ENCODE data around the gene BCAR3. TPM values are rescaled to one million over a fixed set of nuclear protein-coding genes. Genes with fewer than 3 reads are reported as not detected.

The BCAR3 gene
- total RNA-seq, 2 donors from 2014 or later: 22.9 to 52.8 TPM

DNA sequence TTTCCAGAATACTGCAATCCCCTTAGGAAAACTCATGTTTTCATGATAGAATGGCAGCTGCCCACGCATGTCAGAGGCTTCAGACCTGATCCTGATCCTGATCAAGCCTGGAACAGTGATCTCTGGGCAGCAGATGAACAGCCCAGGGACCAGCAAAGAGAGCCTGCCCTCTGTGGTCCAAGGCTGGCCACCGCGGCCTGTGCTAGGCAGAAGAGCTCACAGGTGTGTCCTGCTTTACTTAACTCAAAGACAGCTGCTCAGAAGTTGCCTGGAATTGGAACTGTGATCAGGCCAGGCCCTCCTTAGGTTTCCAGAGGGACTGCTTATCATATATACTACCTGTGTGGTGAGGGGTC is 21.2 kb upstream of the BCAR3 start:
- DNase-seq (ENCODE audit: low spot score): no peak
- peak overlapping the region in 1 of 2 donors; percentile 9 for H3K27ac ChIP-seq
- H3K27me3 ChIP-seq (replicated peaks; ENCODE audit: insufficient read depth): no peaks in the 10 kb centered on the region
- WGBS: 49% methylated on average over 3 of the region's 3 CpGs
- no peaks in the 10 kb centered on the region for H3K36me3 ChIP-seq
- no peak overlapping the region for H3K4me3 ChIP-seq
- no peaks in the 10 kb centered on the region for H3K4me1 ChIP-seq (replicated peaks)
- intact Hi-C loops (cut with DNase I): no loop called here
- H3K9me3 ChIP-seq: no peaks in the 10 kb centered on the region
- TF ChIP-seq POLR2A (IDR thresholded peaks at IDR 0.05): no peak
- TF ChIP-seq POLR2AphosphoS5 (IDR thresholded peaks at IDR 0.05): no peak
- TF ChIP-seq, protein P1, sequence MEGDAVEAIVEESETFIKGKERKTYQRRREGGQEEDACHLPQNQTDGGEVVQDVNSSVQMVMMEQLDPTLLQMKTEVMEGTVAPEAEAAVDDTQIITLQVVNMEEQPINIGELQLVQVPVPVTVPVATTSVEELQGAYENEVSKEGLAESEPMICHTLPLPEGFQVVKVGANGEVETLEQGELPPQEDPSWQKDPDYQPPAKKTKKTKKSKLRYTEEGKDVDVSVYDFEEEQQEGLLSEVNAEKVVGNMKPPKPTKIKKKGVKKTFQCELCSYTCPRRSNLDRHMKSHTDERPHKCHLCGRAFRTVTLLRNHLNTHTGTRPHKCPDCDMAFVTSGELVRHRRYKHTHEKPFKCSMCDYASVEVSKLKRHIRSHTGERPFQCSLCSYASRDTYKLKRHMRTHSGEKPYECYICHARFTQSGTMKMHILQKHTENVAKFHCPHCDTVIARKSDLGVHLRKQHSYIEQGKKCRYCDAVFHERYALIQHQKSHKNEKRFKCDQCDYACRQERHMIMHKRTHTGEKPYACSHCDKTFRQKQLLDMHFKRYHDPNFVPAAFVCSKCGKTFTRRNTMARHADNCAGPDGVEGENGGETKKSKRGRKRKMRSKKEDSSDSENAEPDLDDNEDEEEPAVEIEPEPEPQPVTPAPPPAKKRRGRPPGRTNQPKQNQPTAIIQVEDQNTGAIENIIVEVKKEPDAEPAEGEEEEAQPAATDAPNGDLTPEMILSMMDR (IDR thresholded peaks at IDR 0.05): no peak

DNA sequence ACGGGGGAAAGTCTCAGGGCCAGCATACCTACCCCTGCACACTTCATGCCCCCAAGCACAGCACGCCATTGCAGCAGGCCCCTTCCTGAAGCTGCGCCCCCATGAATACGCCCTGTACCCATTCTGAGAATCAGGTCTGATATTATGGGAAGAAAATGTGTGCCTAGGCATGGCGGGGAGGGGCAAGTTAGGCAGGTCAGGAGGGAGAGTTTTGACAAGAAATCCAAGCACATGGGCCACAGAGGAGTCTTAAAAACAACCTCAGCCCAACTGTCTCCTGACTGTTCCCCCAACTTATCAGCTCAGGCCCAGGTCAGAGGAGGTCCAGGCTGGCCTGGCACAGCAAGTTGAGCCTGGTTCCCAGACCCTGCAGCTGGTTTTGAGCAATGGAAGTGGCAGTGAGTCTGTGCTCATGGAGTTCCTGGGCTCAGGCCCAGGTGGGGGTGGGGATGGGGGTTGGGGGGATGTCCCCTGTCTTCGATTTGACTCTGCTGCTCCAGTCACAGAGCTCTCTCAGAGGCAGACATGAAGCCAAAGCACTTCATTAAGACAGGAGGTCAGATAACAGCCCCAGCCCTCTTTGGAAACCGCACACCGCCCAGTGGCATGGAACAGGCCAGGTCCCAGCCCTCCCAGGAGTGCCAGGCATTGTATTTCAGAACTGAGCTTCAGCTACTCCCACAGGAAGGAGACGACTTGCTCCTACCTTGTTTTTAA is 20.6 kb upstream of the BCAR3 start:
- no peak for DNase-seq (ENCODE audit: low spot score)
- TF ChIP-seq, protein P1 (IDR thresholded peaks at IDR 0.05): no peak
- TF ChIP-seq POLR2AphosphoS5 (IDR thresholded peaks at IDR 0.05) (no peak), POLR2A (IDR thresholded peaks at IDR 0.05) (peak; percentile 2)
- 66% methylated on average over 9 of the region's 9 CpGs for WGBS
- H3K27ac ChIP-seq: peak overlapping the region in 1 of 2 donors; percentile 9
- H3K9me3 ChIP-seq: no peaks in the 10 kb centered on the region
- no peaks in the 10 kb centered on the region for H3K27me3 ChIP-seq (replicated peaks; ENCODE audit: insufficient read depth)
- no peaks in the 10 kb centered on the region for H3K4me1 ChIP-seq (replicated peaks)
- intact Hi-C loops (cut with DNase I): no loop called here
- H3K36me3 ChIP-seq: no peaks in the 10 kb centered on the region
- no peak overlapping the region for H3K4me3 ChIP-seq

DNA sequence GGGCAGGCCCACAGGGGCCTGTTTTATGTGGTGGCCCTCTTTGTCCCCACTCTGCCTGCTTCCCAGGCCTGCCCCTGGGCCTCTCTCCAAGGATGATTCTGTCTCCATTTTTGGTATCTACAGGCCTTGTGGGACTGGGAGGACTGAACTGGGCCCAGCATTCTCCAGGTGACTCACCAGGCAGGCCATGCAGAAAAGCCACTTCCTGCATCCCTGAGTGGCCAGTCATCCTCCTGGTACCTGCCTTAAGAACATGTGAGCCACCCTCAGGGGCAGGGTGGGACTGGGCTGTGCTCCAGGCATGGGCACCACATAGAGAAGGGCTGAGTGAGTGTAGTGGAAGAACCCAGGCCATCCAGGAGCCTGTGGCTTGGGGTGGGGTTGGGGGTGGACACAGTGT is 20.0 kb upstream of the BCAR3 start:
- no peaks in the 10 kb centered on the region for H3K9me3 ChIP-seq
- intact Hi-C loops (cut with DNase I): no loop called here

DNA sequence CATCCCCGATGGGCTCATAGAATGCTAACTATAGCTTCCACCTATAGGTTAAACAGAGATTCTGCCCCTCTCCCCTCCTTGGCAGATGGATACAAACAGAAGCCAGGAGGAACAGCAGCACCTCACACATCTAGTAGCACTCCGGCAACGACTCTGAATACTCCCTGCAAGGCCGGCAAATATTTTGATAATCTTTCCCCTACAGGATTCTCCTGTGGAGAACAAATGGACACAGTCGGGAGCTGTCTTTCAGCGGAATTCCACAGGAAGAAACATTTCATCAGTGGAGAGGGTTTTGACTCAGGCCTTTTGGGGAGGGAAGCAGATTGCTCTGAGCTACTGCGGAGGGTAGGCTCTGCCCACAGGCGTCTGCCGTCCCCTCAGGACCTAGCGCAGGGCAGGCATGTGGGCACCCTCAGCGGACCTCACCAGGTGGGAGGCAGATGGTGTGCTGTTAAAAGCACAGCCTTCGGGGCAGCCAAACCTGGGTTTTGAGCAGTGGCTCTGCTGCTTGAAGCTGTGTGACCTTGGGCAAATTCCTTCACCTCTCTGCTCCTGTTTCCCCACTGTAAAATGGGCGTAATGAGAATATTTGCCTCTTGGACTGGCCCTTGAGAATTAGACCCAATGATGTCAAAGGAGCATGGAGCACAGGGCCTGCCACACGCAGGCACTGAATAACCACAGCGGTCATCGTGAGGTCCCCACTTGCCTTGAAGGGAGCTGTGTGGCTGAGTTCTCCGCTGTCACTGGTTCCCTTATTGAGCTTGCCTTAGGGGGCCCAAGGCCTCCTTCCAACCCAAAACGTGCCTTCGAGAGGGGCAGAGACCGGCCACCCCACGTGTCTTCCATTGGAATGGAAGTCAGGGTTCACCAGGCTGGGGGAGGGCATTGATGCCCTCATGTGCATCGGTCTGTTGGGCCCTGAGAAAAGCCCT is 19.2 kb upstream of the BCAR3 start:
- intact Hi-C loops (cut with DNase I): no loop called here
- no peaks in the 10 kb centered on the region for H3K36me3 ChIP-seq
- H3K4me1 ChIP-seq (replicated peaks): no peaks in the 10 kb centered on the region
- no peaks in the 10 kb centered on the region for H3K27me3 ChIP-seq (replicated peaks; ENCODE audit: insufficient read depth)
- no peak overlapping the region for H3K4me3 ChIP-seq
- H3K27ac ChIP-seq: no peak overlapping the region
- 93% methylated on average over 22 of the region's 22 CpGs for WGBS
- no peaks in the 10 kb centered on the region for H3K9me3 ChIP-seq
- TF ChIP-seq, protein P1 (IDR thresholded peaks at IDR 0.05): no peak
- TF ChIP-seq POLR2A (IDR thresholded peaks at IDR 0.05) (no peak), POLR2AphosphoS5 (IDR thresholded peaks at IDR 0.05) (no peak)
- no peak for DNase-seq (ENCODE audit: low spot score)

More for the DNA sequence above, 20.0 kb upstream of the BCAR3 start:
- H3K4me1 ChIP-seq (replicated peaks): no peaks in the 10 kb centered on the region
- H3K4me3 ChIP-seq: no peak overlapping the region
- peak; percentile 37 for TF ChIP-seq POLR2AphosphoS5 (IDR thresholded peaks at IDR 0.05)
- TF ChIP-seq, protein P1 (IDR thresholded peaks at IDR 0.05): no peak
- peak; percentile 20 for TF ChIP-seq POLR2A (IDR thresholded peaks at IDR 0.05)
- no peaks in the 10 kb centered on the region for H3K36me3 ChIP-seq
- H3K27me3 ChIP-seq (replicated peaks; ENCODE audit: insufficient read depth): no peaks in the 10 kb centered on the region
- H3K27ac ChIP-seq: no peak overlapping the region
- peak; percentile 33 for DNase-seq (ENCODE audit: low spot score)

Data from prostate gland (tissue), 2 donors.